ENCODE measurements around the gene DLD. TPM values are rescaled to one million over a fixed set of nuclear protein-coding genes. Genes with fewer than 3 reads are reported as not detected.

DLD gene
- total and polyA plus RNA-seq, 2 of the 8 experiments (the other 6 are each of a cell fraction or from before 2014, with no cell fraction given) = 63.7 to 88.5 TPM

GRCh38 chr7:107951896-107952295, 60.9 kb downstream of the DLD start:
- no peak overlapping the region for H4K8ac ChIP-seq (ENCODE audit: extremely low read depth, insufficient read depth, low read length)
- no peak overlapping the region for H3K56ac ChIP-seq (replicated peaks; ENCODE audit: insufficient read length, low read depth, low read length)
- H3K4ac ChIP-seq (replicated peaks; ENCODE audit: insufficient read length, low read depth, low read length) = peak overlapping the region; percentile 24
- H3K27me3 ChIP-seq (replicated peaks in 1 of 4; ENCODE audit: control insufficient read depth in 3 of 4, extremely low read depth in 1 of 4, insufficient read depth in 3 of 4, low read length in 3 of 4) = no peaks in the 10 kb centered on the region
- H3K18ac ChIP-seq (ENCODE audit: extremely low read depth, low read length) = no peak overlapping the region
- 0 out of 8 replicates have a peak overlapping the region, but pooled peaks of 1 of the 4 experiments have one; percentile 22 for H3K4me3 ChIP-seq (ENCODE audit: extremely low read depth in 1 of 4, insufficient read depth in 2 of 4, low read depth in 3 of 4, low read length in 4 of 4)
- H3K79me2 ChIP-seq (ENCODE audit: control insufficient read depth in 1 of 2, insufficient read depth in 2 of 2, low read length in 2 of 2) = no peaks in the 10 kb centered on the region
- peak overlapping the region; percentile 88 for H2BK12ac ChIP-seq (ENCODE audit: low read depth, low read length)
- peak overlapping the region; percentile 58 for H4K91ac ChIP-seq (replicated peaks; ENCODE audit: insufficient read length, low read length)
- DNase-seq (ENCODE audit: low read depth in 1 of 2, low spot score in 2 of 2) = no peak
- peak overlapping the region; percentile 85 for H2AK5ac ChIP-seq (ENCODE audit: low read depth, low read length)
- peaks cover 3 to 44% (median 9%) of the 10 kb centered on the region in 4 experiments; a peak in 5 of 8 replicates for H3K36me3 ChIP-seq (ENCODE audit: control insufficient read depth in 2 of 4, insufficient read depth in 4 of 4, low read length in 3 of 4)
- CTCF ChIA-PET (ENCODE audit: partially characterized antibody) = interaction anchor here (0.6 to 1.8 kb wide), 7 partner anchors 8 to 194 kb away, joined by 3 to 10 read pairs (median 4); no protein-coding TSS in a partner anchor
- H3K23ac ChIP-seq (ENCODE audit: insufficient read length) = no peak overlapping the region
- H3K14ac ChIP-seq (ENCODE audit: insufficient read length) = no peak overlapping the region
- no peak overlapping the region for H2BK120ac ChIP-seq (replicated peaks; ENCODE audit: low read depth, low read length)
- peak overlapping the region; percentile 24 to 52; a peak in 2 of 4 replicates for H3K4me2 ChIP-seq (ENCODE audit: insufficient read depth in 1 of 2, low read depth in 2 of 2, low read length in 2 of 2)
- 95% methylated on average over 9 of the region's 9 CpGs; no CpG with 5 or more reads in 1 of the 2 experiments for WGBS, 2 experiments (ENCODE audit: extremely low coverage in 1 of 2, insufficient coverage in 1 of 2, insufficient read length in 1 of 2, insufficient replicate concordance in 2 of 2, low coverage in 1 of 2, low lambda C conversion rate in 2 of 2, missing lambda C conversion rate in 1 of 2)
- no peaks in the 10 kb centered on the region for H4K20me1 ChIP-seq (replicated peaks in 1 of 2; ENCODE audit: control insufficient read depth in 1 of 2, insufficient read depth in 2 of 2, low read length in 2 of 2)
- no peaks in the 10 kb centered on the region for H3K23me2 ChIP-seq (ENCODE audit: low read depth, low read length)
- no peak for FAIRE-seq
- H2BK20ac ChIP-seq (ENCODE audit: low read length) = peak overlapping the region; percentile 77; the same call in 1 of the 2 replicates
- H2BK5ac ChIP-seq (ENCODE audit: low read depth, low read length) = peak overlapping the region; percentile 37
- no peak overlapping the region for H4K5ac ChIP-seq (ENCODE audit: insufficient read length, low read depth, low read length)
- H3K79me1 ChIP-seq (ENCODE audit: low read depth, low read length) = no peaks in the 10 kb centered on the region
- no peaks in the 10 kb centered on the region for H3K9me3 ChIP-seq (ENCODE audit: insufficient read depth in 2 of 2, low read depth in 1 of 2, low read length in 1 of 2)
- H3K4me1 ChIP-seq (replicated peaks in 1 of 4; ENCODE audit: control insufficient read depth in 3 of 4, insufficient read depth in 4 of 4, low read length in 3 of 4) = peaks cover 3 to 17% (median 10%) of the 10 kb centered on the region in 4 experiments; a peak in 6 of 7 replicates
- no peak overlapping the region for H3K9ac ChIP-seq (replicated peaks in 1 of 4; ENCODE audit: extremely low read depth in 1 of 4, low read depth in 3 of 4, low read length in 3 of 4)
- H2BK15ac ChIP-seq (ENCODE audit: low read length) = peak overlapping the region; percentile 8; the same call in 1 of the 2 replicates
- H2AFZ ChIP-seq (ENCODE audit: low read length) = no peak overlapping the region
- H3K27ac ChIP-seq (ENCODE audit: low read depth, low read length) = no peak overlapping the region; the same call in 1 of the 2 replicates
- POLR2A ChIA-PET (ENCODE audit: partially characterized antibody) = interaction anchor here (0.8 to 5.0 kb wide), 4 partner anchors 8 to 27 kb away, joined by 3 to 36 read pairs (median 4); no protein-coding TSS in a partner anchor
- TF ChIP-seq ZNF274 (IDR thresholded peaks at IDR 0.05; ENCODE audit: borderline replicate concordance, extremely low read depth, low read length) = no peak
- no peak for TF ChIP-seq SRF (IDR thresholded peaks at IDR 0.05; ENCODE audit: low read depth, low read length)
- no peak for TF ChIP-seq TCF12 (IDR thresholded peaks at IDR 0.05; ENCODE audit: low read depth, low read length)
- TF ChIP-seq MAFK (IDR thresholded peaks at IDR 0.05; ENCODE audit: low read depth, low read length) = no peak
- no peak for TF ChIP-seq CHD1 (IDR thresholded peaks at IDR 0.05; ENCODE audit: low read depth, low read length)
- no peak for TF ChIP-seq SAP30 (IDR thresholded peaks at IDR 0.05; ENCODE audit: insufficient read depth, insufficient replicate concordance, low read length)
- no peak for TF ChIP-seq RFX5 (IDR thresholded peaks at IDR 0.05; ENCODE audit: borderline replicate concordance, low read depth, low read length)
- TF ChIP-seq NRF1 (IDR thresholded peaks at IDR 0.05; ENCODE audit: low read depth, low read length) = no peak
- no peak for TF ChIP-seq SIX5 (IDR thresholded peaks at IDR 0.05; ENCODE audit: low read depth, low read length)
- TF ChIP-seq E2F6 (IDR thresholded peaks at IDR 0.05) = no peak
- no peak for TF ChIP-seq SP1 (IDR thresholded peaks at IDR 0.05; ENCODE audit: low read depth, low read length)
- TF ChIP-seq CREB1 (IDR thresholded peaks at IDR 0.05) = no peak
- TF ChIP-seq YY1 (IDR thresholded peaks at IDR 0.05; ENCODE audit: low read depth, low read length) = no peak
- TF ChIP-seq BRCA1 (IDR thresholded peaks at IDR 0.05; ENCODE audit: low read depth, low read length) = no peak

Data from H1 (cell line).